HepG2 (cell line): ENCODE data around the gene CD4. TPM values are rescaled to one million over a fixed set of nuclear protein-coding genes. Genes with fewer than 3 reads are reported as not detected.

Experiments
- ATAC-seq: fragments of 200-7000 bp; cut with Tn5 transposase; 3 replicates; pipeline ENCODE4 v1.9.1; 2020; ENCODE audit warnings: mild to moderate bottlenecking, moderate library complexity
- BruUV-seq: library from RNA; stranded (reverse); fragments of 400-500 nt; replicated peaks from 2 replicates; lab custom pipeline; 2021; lab: Mats Ljungman, UMichigan
- CTCF ChIA-PET: fragments of 300-600 bp; formaldehyde crosslinking; extraction: SDS; loops from one replicate; lab custom pipeline; 2021; ENCODE audit warnings: low total read pairs, inconsistent platforms, low intra/inter-chr PET ratio; lab: Yijun Ruan, JAX
- POLR2A ChIA-PET: fragments of 350-600 bp; sonication (Branson Sonifier 250); formaldehyde crosslinking; loops from one replicate; lab custom pipeline; 2020; ENCODE audit warnings: antibody characterized with exemption, inconsistent platforms; lab: Yijun Ruan, JAX
- DNase-seq: peaks from one replicate; pipeline ENCODE4 v3.0.0-alpha.2; 2015; ENCODE audit warnings: low spot score
- FAIRE-seq: peaks from 3 replicates; lab custom pipeline; 2011; peaks lifted over from hg19 to GRCh38; lab: Jason Lieb, UNC
- H2AFZ ChIP-seq: one replicate; pipeline ENCODE4 v1.6.1; 2011; ENCODE audit warnings: low read length, inconsistent platforms
- H3K27ac ChIP-seq: fragments of 300-600 bp; 3 replicates; pipeline ENCODE4 v1.8.0; 2011; ENCODE audit warnings: mixed run types, mild to moderate bottlenecking, mixed read lengths, low read length, inconsistent platforms; ENCODE audit not compliant: insufficient read depth; ENCODE audit errors: extremely low read length
- H3K27me3 ChIP-seq, 2 experiments: fragments of 200-600 bp in 1 of 2; 2 replicates in 1 of 2; 3 replicates in 1 of 2; pipeline versions ENCODE4 v1.6.0 to v1.8.0; 2011; ENCODE audit warnings: low read length in 2 of 2, mild to moderate bottlenecking in 2 of 2, moderate library complexity in 2 of 2, inconsistent platforms in 1 of 2; ENCODE audit not compliant: insufficient read depth in 2 of 2, control insufficient read depth in 1 of 2
- H3K36me3 ChIP-seq, 2 experiments: fragments of 200-600 bp in 1 of 2; replicated peaks in 1 of 2; 2 replicates in 1 of 2; 3 replicates in 1 of 2; pipeline versions ENCODE4 v1.5.1 to v1.8.0; 2011; ENCODE audit warnings: low read length in 2 of 2, inconsistent platforms in 1 of 2; ENCODE audit not compliant: insufficient read depth in 2 of 2, control insufficient read depth in 1 of 2
- H3K4me1 ChIP-seq: 2 replicates; pipeline ENCODE4 v1.5.1; 2012; ENCODE audit warnings: low read length, inconsistent platforms; ENCODE audit not compliant: insufficient read depth
- H3K4me2 ChIP-seq: 2 replicates; pipeline ENCODE4 v1.6.0; 2011; ENCODE audit warnings: low read depth, low read length, inconsistent platforms
- H3K4me3 ChIP-seq, 3 experiments: fragments of 200-600 bp in 1 of 3; sonication (generic), shearing (Covaris generic) in 1 of 3; replicated peaks in 1 of 3; 2 replicates each; pipeline ENCODE4 v1.5.1; 2011 to 2016; ENCODE audit warnings: low read length in 3 of 3, inconsistent platforms in 2 of 3, low read depth in 2 of 3, mild to moderate bottlenecking in 2 of 3, control low read depth in 1 of 3, mixed read lengths in 1 of 3; ENCODE audit not compliant: insufficient read depth in 1 of 3
- H3K79me2 ChIP-seq: one replicate; pipeline ENCODE4 v1.6.1; 2011; ENCODE audit warnings: low read length, inconsistent platforms; ENCODE audit not compliant: insufficient read depth
- H3K9ac ChIP-seq: 2 replicates; pipeline ENCODE4 v1.6.0; 2011; ENCODE audit warnings: mild to moderate bottlenecking, low read depth, low read length, inconsistent platforms; ENCODE audit not compliant: insufficient read depth
- H3K9me3 ChIP-seq: 2 replicates; pipeline ENCODE4 v1.5.1; 2012; ENCODE audit warnings: mild to moderate bottlenecking, low read length
- H4K20me1 ChIP-seq: 2 replicates; pipeline ENCODE4 v1.6.0; 2011; ENCODE audit warnings: inconsistent platforms, mild to moderate bottlenecking, low read length, moderate library complexity; ENCODE audit not compliant: insufficient read depth
- AGO1 ChIP-seq: fragments of 200-400 bp; formaldehyde crosslinking; IDR thresholded peaks from 2 replicates; pipeline ENCODE4 v1.6.1; 2017; ENCODE audit warnings: mild to moderate bottlenecking, low read depth, low read length, moderate library complexity; ENCODE audit not compliant: poor library complexity, severe bottlenecking
- AGO2 ChIP-seq: fragments of 200-400 bp; formaldehyde crosslinking; optimal IDR thresholded peaks from 2 replicates; pipeline ENCODE3; 2017; ENCODE audit warnings: mild to moderate bottlenecking, low read depth, low read length, moderate library complexity
- DNMT1 ChIP-seq: sonication (generic); formaldehyde crosslinking; IDR thresholded peaks from 2 replicates; pipeline ENCODE4 v1.5.1; 2020; ENCODE audit warnings: mild to moderate bottlenecking, missing genetic modification reagents
- FOXP1 ChIP-seq, 2 experiments: fragments of 450-650 bp in 1 of 2; IDR thresholded peaks; 2 replicates each; pipeline ENCODE4 v1.6.1; 2017 to 2018; ENCODE audit warnings: antibody characterized with exemption in 1 of 2
- HNRNPL ChIP-seq: fragments of 200-400 bp; formaldehyde crosslinking; IDR thresholded peaks from 2 replicates; pipeline ENCODE4 v1.6.1; 2017; ENCODE audit warnings: mild to moderate bottlenecking, low read depth, low read length
- HOXA3 ChIP-seq: sonication (generic); formaldehyde crosslinking; IDR thresholded peaks from 2 replicates; pipeline ENCODE4 v1.5.0; 2020; ENCODE audit warnings: missing genetic modification reagents
- RBAK ChIP-seq: sonication (generic); formaldehyde crosslinking; IDR thresholded peaks from 2 replicates; pipeline ENCODE4 v1.5.1; 2020; ENCODE audit warnings: mild to moderate bottlenecking, missing genetic modification reagents
- RBFOX2 ChIP-seq: fragments of 200-400 bp; formaldehyde crosslinking; IDR thresholded peaks from 2 replicates; pipeline ENCODE4 v1.6.1; 2017; ENCODE audit warnings: low read depth, mild to moderate bottlenecking, low read length
- RXRB ChIP-seq: IDR thresholded peaks from 2 replicates; pipeline ENCODE4 v1.6.1; 2016; ENCODE audit warnings: borderline replicate concordance, missing genetic modification reagents, missing compliant biosample characterization
- SMARCE1 ChIP-seq: fragments of 450-650 bp; IDR thresholded peaks from 2 replicates; pipeline ENCODE4 v1.6.1; 2017; ENCODE audit warnings: borderline replicate concordance
- ZBTB33 ChIP-seq: sonication (generic); formaldehyde crosslinking; IDR thresholded peaks from 2 replicates; pipeline ENCODE4 v1.4.0; 2020; ENCODE audit warnings: missing genetic modification reagents
- WGBS: methylation state at CpG from one replicate; pipeline ENCODE4 v1.1.6; 2017; ENCODE audit warnings: low lambda C conversion rate; 5-methylcytosine and 5-hydroxymethylcytosine counted together
- in situ Hi-C: cut with HindIII; loops from 2 replicates; pipeline ENCODE4 v1.10.0; 2017; ENCODE audit warnings: low pct_unique_long_range_greater_than_20kb; ENCODE audit not compliant: extremely low pct_ligation_motif_present
- intact Hi-C: fragments of 100-400 bp; cut with micrococcal nuclease; formaldehyde crosslinking; loops from one replicate; pipeline ENCODE4 v1.10.0; 2022; ENCODE audit not compliant: unreplicated experiment
- polyA plus RNA-seq, 8 experiments: library from polyadenylated mRNA; depleted of rRNA in 3 of 8; stranded (reverse) in 7 of 8; unstranded in 1 of 8; fragments of >200 nt; fragmentation: Illumina TruSeq in 4 of 8; extraction: Trizol in 4 of 8; gene quantifications; 2 replicates each; pipeline versions ENCODE4 v1.2.1 to v1.2.3, GENCODE V29; 2011 to 2016; ENCODE audit warnings: low read depth in 4 of 8, missing spikeins in 1 of 8, mixed read lengths in 1 of 8; ENCODE audit not compliant: insufficient read depth in 1 of 8
- total RNA-seq, 5 experiments: library from RNA; depleted of rRNA; stranded (reverse); fragments of >200 nt; fragmentation: Illumina TruSeq; extraction: Trizol; gene quantifications; 2 replicates each; pipeline ENCODE4 v1.2.3, GENCODE V29; 2016; ENCODE audit warnings: low read depth in 1 of 5
- TF ChIP-seq, protein P1 (sequence below): sonication (generic); formaldehyde crosslinking; IDR thresholded peaks from 2 replicates; pipeline ENCODE4 v1.8.1; 2022; ENCODE audit warnings: low read depth, mild to moderate bottlenecking, missing genetic modification reagents

The CD4 gene
- total and polyA plus RNA-seq, 2 of the 13 experiments (the other 11 are each of a cell fraction or from before 2014, with no cell fraction given), result 0.07 to 0.95 TPM

GRCh38 chr12:6824085-6824775 lies 34.9 kb downstream of the CD4 start:
- 93% methylated on average over 29 of the region's 37 CpGs for WGBS
- Histone ChIP-seq H3K9ac (no peak overlapping the region), H3K4me3 (no peak overlapping the region), H3K9me3 (no peaks in the 10 kb centered on the region), H3K27me3 (peaks cover 5 to 19% of the 10 kb centered on the region in 2 experiments; a peak in 4 of 5 replicates), H2AFZ (no peak overlapping the region), H3K36me3 (no peaks in the 10 kb centered on the region), H4K20me1 (no peaks in the 10 kb centered on the region), H3K27ac (no peak overlapping the region), H3K4me1 (peaks cover 34% of the 10 kb centered on the region), H3K79me2 (peaks cover 12% of the 10 kb centered on the region), H3K4me2 (no peak overlapping the region)
- BruUV-seq, result TSS peak; percentile 6
- ATAC-seq (no peak), FAIRE-seq (no peak), DNase-seq (no peak)
- intact Hi-C loops, result loop anchor here (2.0 to 10.0 kb wide), 2 partner anchors 45 to 209 kb away; no protein-coding TSS in a partner anchor
- TF ChIP-seq, protein P1, sequence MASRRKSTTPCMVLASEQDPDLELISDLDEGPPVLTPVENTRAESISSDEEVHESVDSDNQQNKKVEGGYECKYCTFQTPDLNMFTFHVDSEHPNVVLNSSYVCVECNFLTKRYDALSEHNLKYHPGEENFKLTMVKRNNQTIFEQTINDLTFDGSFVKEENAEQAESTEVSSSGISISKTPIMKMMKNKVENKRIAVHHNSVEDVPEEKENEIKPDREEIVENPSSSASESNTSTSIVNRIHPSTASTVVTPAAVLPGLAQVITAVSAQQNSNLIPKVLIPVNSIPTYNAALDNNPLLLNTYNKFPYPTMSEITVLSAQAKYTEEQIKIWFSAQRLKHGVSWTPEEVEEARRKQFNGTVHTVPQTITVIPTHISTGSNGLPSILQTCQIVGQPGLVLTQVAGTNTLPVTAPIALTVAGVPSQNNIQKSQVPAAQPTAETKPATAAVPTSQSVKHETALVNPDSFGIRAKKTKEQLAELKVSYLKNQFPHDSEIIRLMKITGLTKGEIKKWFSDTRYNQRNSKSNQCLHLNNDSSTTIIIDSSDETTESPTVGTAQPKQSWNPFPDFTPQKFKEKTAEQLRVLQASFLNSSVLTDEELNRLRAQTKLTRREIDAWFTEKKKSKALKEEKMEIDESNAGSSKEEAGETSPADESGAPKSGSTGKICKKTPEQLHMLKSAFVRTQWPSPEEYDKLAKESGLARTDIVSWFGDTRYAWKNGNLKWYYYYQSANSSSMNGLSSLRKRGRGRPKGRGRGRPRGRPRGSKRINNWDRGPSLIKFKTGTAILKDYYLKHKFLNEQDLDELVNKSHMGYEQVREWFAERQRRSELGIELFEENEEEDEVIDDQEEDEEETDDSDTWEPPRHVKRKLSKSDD (CRISPR knock-in tag), result 0 out of 2 replicates have a peak, but pooled peaks have one; percentile 58
- TF ChIP-seq SMARCE1, result no peak
- peak; percentile 93 for TF ChIP-seq AGO2
- 0 out of 2 replicates have a peak, but pooled peaks have one; percentile 24 for TF ChIP-seq DNMT1 (CRISPR knock-in tag)
- TF ChIP-seq AGO1, result peak; percentile 78
- TF ChIP-seq RBAK (CRISPR knock-in tag), result no peak
- 0 out of 2 replicates have a peak, but pooled peaks have one; percentile 56 for TF ChIP-seq HNRNPL
- no peak for TF ChIP-seq FOXP1 (IDR thresholded peaks at IDR 0.05)
- no peak for TF ChIP-seq FOXP1 (CRISPR knock-in tag; IDR thresholded peaks at IDR 0.05)
- 0 out of 2 replicates have a peak, but pooled peaks have one; percentile 40 for TF ChIP-seq HOXA3 (CRISPR knock-in tag)
- 0 out of 2 replicates have a peak, but pooled peaks have one; percentile 25 for TF ChIP-seq RBFOX2
- TF ChIP-seq RXRB, result no peak
- peak; percentile 82 for TF ChIP-seq ZBTB33 (CRISPR knock-in tag)
- ChIA-PET CTCF (interaction anchor here (0.8 to 1.9 kb wide), 2 partner anchors 89 to 206 kb away, joined by 3 to 24 read pairs; no protein-coding TSS in a partner anchor), POLR2A (interaction anchor here (1.0 to 1.2 kb wide), 2 partner anchors 71 kb away, joined by 6 read pairs; partner anchors contain the start of gene MLF2)
- in situ Hi-C loops, result no loop called here
